IMR-90 (cell line): Measurements from ENCODE around the gene MYH11. TPM values are rescaled to one million over a fixed set of nuclear protein-coding genes. Genes with fewer than 3 reads are reported as not detected.

Experiments
- ATAC-seq: fragments of 200-7000 bp; cut with Tn5 transposase; 2 replicates; pipeline ENCODE4 v1.9.1; 2020; ENCODE audit warnings: low read depth, mild to moderate bottlenecking, moderate library complexity
- BruUV-seq: library from RNA; stranded (reverse); fragments of 400-500 nt; replicated peaks from 2 replicates; lab custom pipeline; 2021; lab: Mats Ljungman, UMichigan
- CTCF ChIA-PET: fragments of 300-600 bp; formaldehyde crosslinking; extraction: SDS; loops from one replicate; lab custom pipeline; 2021; ENCODE audit warnings: antibody characterized with exemption; lab: Yijun Ruan, JAX
- POLR2A ChIA-PET: fragments of 300-600 bp; sonication (Branson Sonifier 250); formaldehyde crosslinking; loops from one replicate; lab custom pipeline; 2022; ENCODE audit warnings: antibody characterized with exemption; ENCODE audit not compliant: unreplicated experiment; lab: Charles Lee
- DNase-seq: peaks from one replicate; pipeline ENCODE4 v3.0.0; 2013
- H2AFZ ChIP-seq: replicated peaks from 2 replicates; pipeline ENCODE3; 2013; ENCODE audit warnings: low read length, mild to moderate bottlenecking; ENCODE audit not compliant: poor library complexity
- H2AK5ac ChIP-seq: 2 replicates; pipeline ENCODE4 v1.6.1; 2013; ENCODE audit warnings: low read depth, low read length, inconsistent platforms
- H2AK9ac ChIP-seq: replicated peaks from 2 replicates; pipeline ENCODE3; 2013; ENCODE audit warnings: mild to moderate bottlenecking, low read depth, low read length, moderate library complexity; ENCODE audit not compliant: poor library complexity
- H2BK120ac ChIP-seq: 2 replicates; pipeline ENCODE4 v1.6.1; 2013; ENCODE audit warnings: low read depth, low read length, inconsistent platforms
- H2BK15ac ChIP-seq: 3 replicates; pipeline ENCODE4 v1.6.1; 2013; ENCODE audit warnings: low read depth, low read length, inconsistent platforms
- H2BK20ac ChIP-seq: 2 replicates; pipeline ENCODE4 v1.6.1; 2013; ENCODE audit warnings: low read depth, mild to moderate bottlenecking, inconsistent platforms, low read length, moderate library complexity
- H2BK5ac ChIP-seq: 2 replicates; pipeline ENCODE4 v1.6.1; 2013; ENCODE audit warnings: mild to moderate bottlenecking, low read depth, low read length, inconsistent platforms; ENCODE audit not compliant: poor library complexity, severe bottlenecking
- H3K14ac ChIP-seq: replicated peaks from 2 replicates; pipeline ENCODE4 v1.6.1; 2013; ENCODE audit warnings: low read depth, low read length, inconsistent platforms
- H3K18ac ChIP-seq: 2 replicates; pipeline ENCODE4 v1.6.1; 2013; ENCODE audit warnings: low read depth, low read length, control low read depth
- H3K23ac ChIP-seq: 2 replicates; pipeline ENCODE4 v1.6.1; 2013; ENCODE audit warnings: low read depth, low read length, inconsistent platforms
- H3K27ac ChIP-seq: 2 replicates; pipeline ENCODE4 v1.5.1; 2013; ENCODE audit warnings: mild to moderate bottlenecking, control low read depth, low read length; ENCODE audit not compliant: insufficient read depth
- H3K27me3 ChIP-seq: 2 replicates; pipeline ENCODE4 v1.6.1; 2013; ENCODE audit warnings: low read length; ENCODE audit not compliant: control insufficient read depth, insufficient read depth
- H3K36me3 ChIP-seq: 2 replicates; pipeline ENCODE4 v1.6.1; 2013; ENCODE audit warnings: low read length, mixed read lengths; ENCODE audit not compliant: control insufficient read depth, insufficient read depth
- H3K4ac ChIP-seq: 2 replicates; pipeline ENCODE4 v1.6.1; 2013; ENCODE audit warnings: low read depth, low read length, inconsistent platforms
- H3K4me1 ChIP-seq: 2 replicates; pipeline ENCODE4 v1.6.1; 2013; ENCODE audit warnings: low read length, mixed read lengths; ENCODE audit not compliant: control insufficient read depth, insufficient read depth
- H3K4me2 ChIP-seq: 2 replicates; pipeline ENCODE4 v1.6.1; 2013; ENCODE audit warnings: low read depth, mild to moderate bottlenecking, control low read depth, low read length, moderate library complexity
- H3K4me3 ChIP-seq: 2 replicates; pipeline ENCODE4 v1.5.1; 2013; ENCODE audit warnings: low read depth, mild to moderate bottlenecking, control low read depth, low read length, moderate library complexity; ENCODE audit not compliant: insufficient read depth
- H3K56ac ChIP-seq: 2 replicates; pipeline ENCODE4 v1.6.1; 2013; ENCODE audit warnings: low read length, inconsistent platforms; ENCODE audit not compliant: insufficient read depth; ENCODE audit errors: extremely low read depth
- H3K79me1 ChIP-seq, 2 experiments: 2 replicates each; pipeline ENCODE4 v1.6.1; 2013; ENCODE audit warnings: low read length in 2 of 2, inconsistent platforms in 1 of 2, low read depth in 1 of 2
- H3K9ac ChIP-seq: 2 replicates; pipeline ENCODE4 v1.6.1; 2013; ENCODE audit warnings: low read depth, low read length, control low read depth
- H3K9me1 ChIP-seq: 2 replicates; pipeline ENCODE4 v1.6.1; 2013; ENCODE audit warnings: low read length, inconsistent platforms; ENCODE audit not compliant: insufficient read depth
- H3K9me3 ChIP-seq: 2 replicates; pipeline ENCODE4 v1.6.1; 2013; ENCODE audit warnings: low read length; ENCODE audit not compliant: control insufficient read depth, insufficient read depth
- H4K20me1 ChIP-seq: 2 replicates; pipeline ENCODE4 v1.6.1; 2013; ENCODE audit warnings: low read length, inconsistent platforms; ENCODE audit not compliant: insufficient read depth
- H4K5ac ChIP-seq: 2 replicates; pipeline ENCODE4 v1.6.1; 2013; ENCODE audit warnings: mild to moderate bottlenecking, low read depth, low read length, control low read depth
- H4K8ac ChIP-seq, 2 experiments: 2 replicates each; pipeline ENCODE4 v1.6.1; 2013; ENCODE audit warnings: low read depth in 2 of 2, low read length in 2 of 2, control low read depth in 1 of 2, inconsistent platforms in 1 of 2
- H4K91ac ChIP-seq: 2 replicates; pipeline ENCODE4 v1.6.1; 2013; ENCODE audit warnings: low read depth, low read length, inconsistent platforms; ENCODE audit not compliant: insufficient read depth
- BHLHE40 ChIP-seq: fragments of 150-350 bp; IDR thresholded peaks from 2 replicates; pipeline ENCODE4 v1.6.1; 2016; ENCODE audit warnings: mild to moderate bottlenecking, low read depth, low read length
- CEBPB ChIP-seq: IDR thresholded peaks from 2 replicates; pipeline ENCODE4 v1.6.1; 2012; ENCODE audit warnings: low read depth, low read length, improper control_type of control experiment
- CHD1 ChIP-seq: IDR thresholded peaks from 2 replicates; pipeline ENCODE4 v1.6.1; 2012; ENCODE audit warnings: low read depth, low read length, improper control_type of control experiment
- CTCF ChIP-seq: conservative IDR thresholded peaks from 2 replicates; pipeline ENCODE4 v1.5.1; 2012; ENCODE audit warnings: mild to moderate bottlenecking, low read depth, low read length, improper control_type of control experiment
- ELK1 ChIP-seq: fragments of 150-350 bp; IDR thresholded peaks from 2 replicates; pipeline ENCODE4 v1.6.1; 2016; ENCODE audit warnings: low read depth, mild to moderate bottlenecking, low read length, moderate library complexity, borderline replicate concordance
- FOS ChIP-seq: fragments of 150-350 bp; IDR thresholded peaks from 2 replicates; pipeline ENCODE4 v1.6.1; 2016; ENCODE audit warnings: low read depth, low read length
- MAFK ChIP-seq: IDR thresholded peaks from 2 replicates; pipeline ENCODE4 v1.6.1; 2012; ENCODE audit warnings: low read depth, low read length, improper control_type of control experiment
- MAZ ChIP-seq: IDR thresholded peaks from 2 replicates; pipeline ENCODE4 v1.6.1; 2012; ENCODE audit warnings: low read depth, mild to moderate bottlenecking, low read length, improper control_type of control experiment, moderate library complexity, borderline replicate concordance
- MXI1 ChIP-seq: IDR thresholded peaks from 2 replicates; pipeline ENCODE4 v1.6.1; 2012; ENCODE audit warnings: low read depth, mild to moderate bottlenecking, low read length, moderate library complexity, borderline replicate concordance
- NFE2L2 ChIP-seq: fragments of 150-350 bp; IDR thresholded peaks from 2 replicates; pipeline ENCODE4 v1.6.1; 2016; ENCODE audit warnings: low read depth, mild to moderate bottlenecking, low read length
- POLR2A ChIP-seq: IDR thresholded peaks from 2 replicates; pipeline ENCODE4 v1.6.1; 2012; ENCODE audit warnings: mild to moderate bottlenecking, low read depth, low read length
- RAD21 ChIP-seq: IDR thresholded peaks from 2 replicates; pipeline ENCODE4 v1.6.1; 2012; ENCODE audit warnings: low read length, improper control_type of control experiment
- RCOR1 ChIP-seq: IDR thresholded peaks from 2 replicates; pipeline ENCODE4 v1.6.1; 2012; ENCODE audit warnings: mild to moderate bottlenecking, low read length, improper control_type of control experiment; ENCODE audit not compliant: insufficient replicate concordance
- RFX5 ChIP-seq: IDR thresholded peaks from 2 replicates; pipeline ENCODE4 v1.8.0; 2012; ENCODE audit warnings: low read depth, mild to moderate bottlenecking, low read length, moderate library complexity
- SMC3 ChIP-seq: fragments of 150-350 bp; IDR thresholded peaks from 2 replicates; pipeline ENCODE4 v1.6.1; 2016; ENCODE audit warnings: low read depth, mild to moderate bottlenecking, antibody characterized with exemption, low read length, moderate library complexity
- USF2 ChIP-seq: fragments of 150-350 bp; IDR thresholded peaks from 2 replicates; pipeline ENCODE4 v1.6.1; 2017; ENCODE audit warnings: mild to moderate bottlenecking, antibody characterized with exemption, low read length, low read depth
- WGBS, 2 experiments: methylation state at CpG; one replicate each; pipeline versions ENCODE4 v1.1.5 to v1.1.7; 2013; ENCODE audit warnings: missing lambda C conversion rate in 2 of 2; ENCODE audit not compliant: insufficient read length in 1 of 2; ENCODE audit errors: extremely low coverage in 2 of 2; 5-methylcytosine and 5-hydroxymethylcytosine counted together
- dilution Hi-C: fragments of 300-500 bp; cut with HindIII; formaldehyde crosslinking; loops from one replicate; pipeline ENCODE4 v1.14.3; 2018; ENCODE audit warnings: low sequenced_read_pairs; ENCODE audit not compliant: unreplicated experiment
- in situ Hi-C: fragments of 300-500 bp; cut with MboI; formaldehyde crosslinking; loops from 3 replicates; pipeline ENCODE4 v1.14.3; 2019; ENCODE audit warnings: low sequenced_read_pairs, inconsistent platforms, mixed read lengths
- intact Hi-C: fragments of 100-400 bp; cut with micrococcal nuclease; formaldehyde crosslinking; loops from 2 replicates; pipeline ENCODE4 v1.10.0; 2022
- polyA plus RNA-seq, 3 experiments: library from polyadenylated mRNA; depleted of rRNA; stranded (reverse); fragments of >200 nt; gene quantifications; 2 replicates each; pipeline ENCODE4 v1.2.3, GENCODE V29; 2012; ENCODE audit warnings: low replicate concordance in 1 of 3
- total RNA-seq: library from RNA; depleted of rRNA; stranded (reverse); fragments of >200 nt; gene quantifications from 2 replicates; pipeline ENCODE4 v1.2.3, GENCODE V29; 2012

The MYH11 gene
- total and polyA plus RNA-seq, 2 of the 4 experiments (the other 2 are of a cell fraction): under 0.01 to 0.12 TPM

- H2BK5ac ChIP-seq: no peak overlapping the region
- in situ Hi-C loops (no loop called here), dilution Hi-C loops (no loop called here), intact Hi-C loops (no loop called here)
- no peak overlapping the region for H2AK9ac ChIP-seq
- no peak overlapping the region for H3K56ac ChIP-seq
- WGBS, 2 experiments: no CpG with 5 or more reads among the region's 6 CpGs
- H4K5ac ChIP-seq: no peak overlapping the region
- H3K36me3 ChIP-seq: peaks cover 5% of the 10 kb centered on the region
- H3K14ac ChIP-seq: no peak overlapping the region
- H3K4ac ChIP-seq: no peak overlapping the region
- no peak overlapping the region for H3K18ac ChIP-seq
- H3K4me3 ChIP-seq: no peak overlapping the region
- peaks cover 21% of the 10 kb centered on the region for H3K9me1 ChIP-seq
- no peak overlapping the region for H3K23ac ChIP-seq
- no peak overlapping the region for H3K27ac ChIP-seq
- H3K27me3 ChIP-seq: no peaks in the 10 kb centered on the region
- POLR2A ChIA-PET: no interaction called here
- no peak overlapping the region for H3K9ac ChIP-seq
- DNase-seq (no peak), ATAC-seq (no peak)
- H4K91ac ChIP-seq: no peak overlapping the region
- H2AK5ac ChIP-seq: 0 out of 2 replicates have a peak overlapping the region, but pooled peaks have one; percentile 2
- H4K20me1 ChIP-seq: peaks cover 65% of the 10 kb centered on the region
- H2BK15ac ChIP-seq: no peak overlapping the region
- H2BK120ac ChIP-seq: no peak overlapping the region
- no peaks in the 10 kb centered on the region for H3K9me3 ChIP-seq
- no peak for TF ChIP-seq NFE2L2
- TF ChIP-seq FOS: no peak
- TF ChIP-seq RFX5: no peak
- no peak for TF ChIP-seq MAFK
- no peak for TF ChIP-seq MXI1
- no peak for TF ChIP-seq SMC3
- TF ChIP-seq RAD21: no peak
- TF ChIP-seq USF2: no peak
- no peak for TF ChIP-seq CTCF
- TF ChIP-seq CHD1: no peak
- no peak for TF ChIP-seq RCOR1
- no peak for TF ChIP-seq ELK1
- TF ChIP-seq CEBPB: no peak
- no peak for TF ChIP-seq POLR2A
- no peak for TF ChIP-seq BHLHE40
- no peak for TF ChIP-seq MAZ
- peaks cover 56 to 75% of the 10 kb centered on the region in 2 experiments for H3K79me1 ChIP-seq
- no peak overlapping the region for H2AFZ ChIP-seq
- H2BK20ac ChIP-seq: no peak overlapping the region
- no TSS peak for BruUV-seq
- H3K4me1 ChIP-seq: peaks cover 4% of the 10 kb centered on the region; the same call in 1 of the 2 replicates
- CTCF ChIA-PET: interaction anchor here (0.8 kb wide), 1 partner anchor 15 kb away, joined by 4 read pairs; the partner anchor contains the start of gene MARF1
- no peak overlapping the region for H3K4me2 ChIP-seq
- H4K8ac ChIP-seq: no peak overlapping the region
Measured at GRCh38 chr16:15658149-15658548, 198.7 kb downstream of the MYH11 start.
